NCI-H2196 treated with DMSO at 0.1 percent for 48 hours (cell line): ENCODE results near the gene PI4KB.

Source experiments
- DNase-seq: peaks from one replicate; lab custom pipeline; 2025; ENCODE audit not compliant: unreplicated experiment; lab: John Stamatoyannopoulos, UW

The PI4KB gene

GRCh38 chr1:151311589-151312331 lies 15.5 kb downstream of the PI4KB start:
- no peak for DNase-seq

GRCh38 chr1:151311011-151311410 lies 16.2 kb downstream of the PI4KB start:
- no peak for DNase-seq

DNA sequence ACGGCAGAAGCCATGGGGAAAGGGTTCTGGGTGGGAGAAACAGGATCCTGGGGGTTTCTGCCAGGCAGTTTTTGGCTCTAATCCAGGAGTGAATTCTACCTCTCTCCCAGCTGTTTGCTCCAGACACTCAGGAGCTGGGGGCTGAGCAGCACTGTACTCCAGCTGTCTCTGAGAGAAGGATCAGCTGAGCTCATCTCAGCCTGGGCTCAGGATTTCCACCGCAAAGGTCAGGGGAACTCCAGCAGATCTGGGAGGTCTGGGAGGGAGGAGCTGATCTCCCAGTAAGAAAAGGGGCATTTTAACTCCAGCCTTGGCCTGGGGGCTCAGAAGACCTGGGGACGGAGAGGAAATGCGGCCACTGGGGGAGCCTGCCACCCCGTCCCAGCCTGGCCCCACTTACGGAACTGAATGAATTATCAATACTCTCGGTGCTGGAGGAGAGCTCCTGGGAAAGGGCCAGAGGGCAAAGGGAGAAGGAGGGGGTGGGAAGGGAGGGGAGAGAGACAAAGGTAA lies 17.3 kb downstream of the PI4KB start:
- no peak for DNase-seq

DNA sequence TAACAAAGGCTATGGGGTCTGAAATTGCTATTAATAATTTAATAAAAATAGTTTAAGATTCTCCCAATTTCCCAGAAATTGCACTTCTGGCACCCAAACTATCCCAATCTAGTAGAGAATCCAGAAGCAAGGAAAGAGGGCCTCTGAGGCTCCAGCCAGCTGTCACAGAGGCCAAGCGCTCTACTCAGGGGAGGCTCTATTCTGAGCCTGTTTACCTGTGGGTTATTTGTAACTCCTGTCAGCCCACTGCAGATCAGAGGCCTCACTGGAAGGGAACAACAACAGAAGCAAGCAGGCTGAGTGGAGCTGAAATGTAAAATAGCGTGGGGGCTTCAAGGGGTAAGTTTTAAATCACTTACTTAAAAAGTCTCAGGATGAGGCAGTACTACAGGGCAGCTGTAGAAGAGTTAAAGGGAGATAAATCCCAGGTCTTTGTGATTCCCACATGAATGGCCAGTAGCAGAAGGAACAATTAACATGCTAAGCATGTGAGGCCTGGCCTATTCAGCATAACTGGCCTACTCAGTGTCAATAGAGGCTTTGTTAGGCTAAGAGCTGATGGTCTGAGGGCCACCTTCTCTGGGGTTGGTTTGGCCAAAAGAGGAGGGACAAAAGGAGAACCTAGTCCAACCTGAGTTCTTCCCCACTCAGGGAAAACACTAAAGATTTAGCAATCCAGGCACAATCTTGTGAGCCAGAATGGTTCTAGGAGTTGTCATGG lies 32.3 kb downstream of the PI4KB start:
- DNase-seq: no peak

DNA sequence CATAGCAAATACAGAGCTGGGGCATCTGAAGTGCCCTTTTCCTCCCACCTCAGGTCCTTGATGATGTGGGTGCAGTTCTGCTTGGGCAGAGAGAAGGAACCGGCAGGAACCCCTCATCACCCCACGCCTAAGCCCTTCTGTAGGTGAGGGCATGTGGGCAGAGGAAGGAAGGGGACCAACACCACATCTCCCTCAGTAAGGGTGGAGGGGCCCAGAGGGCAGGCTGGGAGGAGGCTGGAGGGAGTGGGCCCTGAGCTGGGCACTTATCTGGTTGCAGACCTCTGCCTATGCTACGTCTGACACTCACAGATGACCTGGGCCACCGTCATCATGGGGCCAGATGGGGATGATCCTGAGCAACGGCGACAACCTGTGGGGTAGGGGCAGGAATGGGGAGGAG lies 34.1 kb downstream of the PI4KB start:
- no peak for DNase-seq

DNA sequence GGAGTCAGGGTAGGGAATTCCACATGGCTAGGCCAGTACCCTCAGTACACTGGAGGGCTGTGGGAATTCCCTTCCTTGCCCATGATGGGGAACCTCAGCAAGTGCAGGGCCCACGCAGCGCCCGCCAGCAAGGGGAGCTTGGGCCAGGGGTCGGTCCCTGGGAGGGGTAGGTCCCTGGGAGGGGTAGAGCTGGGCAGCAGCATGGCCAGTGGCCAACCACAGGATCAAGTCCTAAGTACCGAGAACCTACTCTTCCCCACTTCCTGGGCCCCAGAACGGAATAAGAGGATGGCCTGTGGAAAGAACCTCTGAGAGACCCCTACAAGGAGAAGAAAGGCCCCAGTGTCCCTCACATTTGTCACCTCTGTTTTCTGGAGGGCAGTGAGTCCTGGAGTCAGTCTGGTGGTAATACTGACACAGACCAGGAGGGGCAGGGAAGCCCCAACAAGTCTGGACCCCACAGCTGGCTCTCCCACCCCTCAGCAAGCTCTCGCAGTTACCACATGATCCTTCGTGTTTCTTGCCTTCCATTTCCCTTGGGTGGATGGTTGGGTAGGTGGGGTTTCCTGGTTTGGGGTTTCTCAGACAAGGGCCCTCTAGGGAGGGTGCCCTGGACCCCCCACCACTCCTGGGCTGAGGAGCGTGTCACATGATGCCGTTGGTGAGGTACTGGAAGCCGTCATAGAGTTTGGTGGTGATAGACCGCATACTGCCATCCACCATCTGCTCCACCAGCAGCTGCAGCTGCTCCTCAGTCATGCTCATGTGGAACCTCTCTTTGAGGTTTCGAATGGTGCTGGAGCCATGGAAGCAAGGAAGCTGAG lies 34.8 kb downstream of the PI4KB start:
- no peak for DNase-seq

- no peak for DNase-seq
Measured at GRCh38 chr1:151290709-151291303, 36.4 kb downstream of the PI4KB start.

GRCh38 chr1:151289991-151290708 lies 37.1 kb downstream of the PI4KB start:
- no peak for DNase-seq

GRCh38 chr1:151289080-151289935 lies 37.9 kb downstream of the PI4KB start:
- no peak for DNase-seq

GRCh38 chr1:151288502-151288901 lies 38.7 kb downstream of the PI4KB start:
- no peak for DNase-seq

GRCh38 chr1:151287767-151288500 lies 39.3 kb downstream of the PI4KB start:
- DNase-seq: no peak

- no peak for DNase-seq
Measured at GRCh38 chr1:151287341-151287699, 39.9 kb downstream of the PI4KB start.

DNA sequence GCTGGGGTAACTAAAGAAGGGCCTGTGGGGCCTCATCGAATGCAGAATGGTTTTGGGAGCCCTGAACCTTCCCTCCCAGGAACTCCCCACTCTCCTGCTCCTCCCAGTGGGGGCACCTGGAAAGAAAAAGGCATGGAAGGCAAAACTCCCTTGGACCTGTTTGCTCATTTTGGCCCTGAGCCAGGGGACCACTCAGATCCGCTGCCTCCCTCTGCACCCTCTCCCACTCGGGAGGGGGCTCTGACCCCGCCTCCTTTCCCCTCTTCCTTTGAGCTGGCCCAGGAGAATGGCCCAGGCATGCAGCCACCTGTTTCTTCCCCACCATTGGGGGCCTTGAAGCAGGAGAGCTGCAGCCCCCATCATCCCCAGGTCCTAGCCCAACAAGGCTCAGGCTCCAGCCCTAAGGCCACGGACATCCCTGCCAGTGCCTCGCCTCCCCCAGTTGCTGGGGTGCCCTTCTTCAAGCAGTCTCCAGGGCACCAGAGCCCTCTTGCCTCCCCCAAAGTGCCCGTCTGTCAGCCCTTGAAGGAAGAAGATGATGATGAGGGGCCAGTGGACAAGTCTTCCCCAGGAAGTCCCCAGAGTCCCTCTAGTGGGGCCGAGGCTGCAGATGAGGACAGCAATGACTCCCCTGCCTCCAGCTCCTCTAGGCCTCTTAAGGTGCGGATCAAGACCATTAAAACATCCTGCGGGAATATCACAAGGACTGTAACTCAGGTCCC lies 40.4 kb downstream of the PI4KB start:
- DNase-seq: no peak

DNA sequence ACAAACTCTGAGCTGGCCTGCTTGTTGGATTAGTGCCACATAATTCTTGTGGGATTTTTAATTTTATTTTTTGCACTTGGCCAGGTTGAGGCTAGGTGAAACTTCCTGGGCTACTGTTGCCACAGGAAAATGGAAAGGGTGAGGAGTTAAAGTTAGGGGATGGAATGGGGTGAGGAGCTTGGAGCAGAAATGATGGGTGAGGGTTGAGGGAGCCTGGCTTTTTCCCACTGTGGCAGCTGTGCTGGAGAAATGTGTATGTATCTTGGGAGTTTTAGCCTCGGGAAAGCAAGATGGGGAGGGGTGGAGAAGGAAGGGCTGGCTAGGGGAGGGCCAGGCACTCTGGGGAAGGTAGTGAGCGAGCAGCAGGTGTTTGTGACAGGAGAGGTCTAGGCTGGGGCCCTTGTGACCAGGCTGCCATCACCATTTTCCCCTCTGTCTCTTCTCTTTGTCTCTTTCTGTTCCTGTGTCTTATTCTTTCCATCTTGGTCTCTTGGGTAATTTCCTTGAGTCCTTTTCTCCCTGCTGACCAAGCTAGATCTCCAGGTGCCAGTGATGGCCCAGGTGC lies 43.1 kb downstream of the PI4KB start:
- no peak for DNase-seq

GRCh38 chr1:151282883-151283725 lies 44.1 kb downstream of the PI4KB start:
- no peak for DNase-seq

GRCh38 chr1:151281969-151282882 lies 45.0 kb downstream of the PI4KB start, which contains the start of gene ZNF687:
Gene ZNF687, plus strand, starts transcription at chr1:151282299. Its CDS starts 3,993 bp downstream, at chr1:151286292.
- DNase-seq: peak; percentile 100
